ENCODE results near the gene PSAT1.

Gene PSAT1

DNA sequence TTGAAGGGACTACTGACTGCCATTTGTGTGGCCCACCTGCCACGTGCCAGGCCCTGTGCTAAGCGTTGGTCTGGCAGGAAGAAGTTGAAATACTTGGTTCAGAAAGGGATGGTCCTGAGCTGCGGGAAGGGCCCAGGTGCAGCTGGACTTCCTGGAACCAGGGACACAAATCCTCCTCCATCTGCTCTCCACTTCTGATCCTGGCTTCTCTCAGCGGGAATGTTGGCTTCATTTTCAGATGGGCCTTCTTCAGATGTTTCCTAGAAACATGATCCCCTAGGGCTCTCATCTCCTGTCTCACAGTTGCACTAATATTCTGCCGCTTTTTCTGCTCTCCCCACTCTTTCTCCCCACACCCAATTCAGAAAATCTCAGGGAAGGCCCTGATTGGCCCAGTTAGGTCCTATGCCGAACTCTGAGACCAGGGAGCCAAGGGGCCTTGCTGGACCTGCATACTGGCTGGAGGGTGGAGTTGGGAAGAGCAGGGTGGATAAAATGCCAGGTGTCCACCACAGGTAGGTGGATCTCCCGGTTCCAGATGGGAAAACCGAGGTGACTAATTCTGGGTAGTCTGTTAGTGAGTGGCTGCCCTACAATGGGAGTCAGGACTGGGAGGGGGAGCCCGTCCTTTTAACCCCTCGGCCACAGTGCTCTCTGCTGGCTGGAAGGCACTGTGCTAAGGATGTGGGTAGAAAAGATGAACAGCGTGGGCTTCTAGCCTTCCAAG is 19.4 kb downstream of the PSAT1 start:
- DNase-seq (ENCODE audit: low read depth, low spot score) = no peak

DNA sequence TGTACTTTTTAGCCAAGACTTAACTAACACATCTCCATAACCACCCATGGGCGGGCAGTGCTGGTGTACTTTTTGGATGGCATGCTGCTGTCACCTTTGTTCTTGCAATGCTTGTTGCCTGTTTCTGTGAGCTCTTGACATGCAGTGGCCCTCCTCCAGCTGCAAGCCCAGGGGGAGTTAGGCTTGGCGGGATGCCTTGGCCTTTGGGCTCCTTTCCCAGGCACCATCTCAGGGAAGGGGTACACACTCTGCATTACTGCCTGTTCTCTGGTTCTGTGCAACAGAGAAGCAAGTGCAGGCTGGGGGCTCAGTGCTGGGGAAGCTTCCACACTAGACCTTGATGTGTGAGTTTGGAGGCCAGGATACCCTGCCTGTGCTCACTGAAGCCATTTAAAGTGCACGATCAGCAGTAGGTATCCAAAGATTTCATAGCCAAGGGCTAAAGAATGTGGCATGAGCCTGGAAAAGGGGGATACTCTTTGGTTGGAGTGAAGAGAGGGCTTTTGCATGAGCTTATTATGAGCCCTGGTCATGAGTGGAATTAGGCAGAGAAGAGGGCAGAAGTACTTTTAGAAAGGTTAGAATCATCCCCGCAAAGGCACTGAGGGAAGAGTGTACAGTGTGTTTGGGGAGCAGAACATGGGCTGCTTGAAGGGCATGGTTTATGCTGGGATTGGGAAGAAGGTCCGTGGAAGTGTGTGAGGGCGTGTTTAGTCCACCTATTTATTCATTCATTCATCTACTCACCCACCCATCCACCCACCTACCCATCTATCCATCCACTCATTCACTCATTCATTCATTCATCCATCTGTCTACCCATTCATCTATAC is 22.5 kb downstream of the PSAT1 start:
- no peak for DNase-seq (ENCODE audit: low read depth, low spot score)

DNA sequence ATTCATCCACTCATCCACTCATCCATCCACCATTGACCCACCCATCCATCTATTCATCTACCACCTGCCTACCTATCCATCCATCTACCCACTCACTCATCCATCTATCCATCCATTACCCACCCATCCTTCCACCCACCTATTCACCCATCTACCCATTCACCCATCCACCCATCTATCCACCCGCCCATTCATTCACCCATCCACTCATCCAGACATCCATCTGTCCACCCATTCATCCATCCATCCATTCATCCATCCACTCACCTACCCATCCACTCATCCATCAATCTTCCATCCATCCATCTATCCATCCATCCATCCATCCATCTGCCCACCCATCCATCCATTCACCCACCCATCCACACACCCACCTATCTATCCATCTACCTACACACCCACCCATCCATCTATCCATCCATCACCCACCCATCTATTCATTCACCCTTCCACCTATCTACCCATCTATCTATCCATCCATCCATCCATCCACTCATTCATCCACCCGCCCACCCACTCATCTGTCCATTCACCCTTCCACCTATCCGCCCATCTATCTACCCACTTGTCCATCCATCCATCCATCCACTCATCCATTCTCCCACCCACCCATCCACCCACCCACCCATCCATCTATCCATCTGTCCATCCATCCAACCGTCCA is 23.2 kb downstream of the PSAT1 start:
- no peak for DNase-seq (ENCODE audit: low read depth, low spot score)

DNA sequence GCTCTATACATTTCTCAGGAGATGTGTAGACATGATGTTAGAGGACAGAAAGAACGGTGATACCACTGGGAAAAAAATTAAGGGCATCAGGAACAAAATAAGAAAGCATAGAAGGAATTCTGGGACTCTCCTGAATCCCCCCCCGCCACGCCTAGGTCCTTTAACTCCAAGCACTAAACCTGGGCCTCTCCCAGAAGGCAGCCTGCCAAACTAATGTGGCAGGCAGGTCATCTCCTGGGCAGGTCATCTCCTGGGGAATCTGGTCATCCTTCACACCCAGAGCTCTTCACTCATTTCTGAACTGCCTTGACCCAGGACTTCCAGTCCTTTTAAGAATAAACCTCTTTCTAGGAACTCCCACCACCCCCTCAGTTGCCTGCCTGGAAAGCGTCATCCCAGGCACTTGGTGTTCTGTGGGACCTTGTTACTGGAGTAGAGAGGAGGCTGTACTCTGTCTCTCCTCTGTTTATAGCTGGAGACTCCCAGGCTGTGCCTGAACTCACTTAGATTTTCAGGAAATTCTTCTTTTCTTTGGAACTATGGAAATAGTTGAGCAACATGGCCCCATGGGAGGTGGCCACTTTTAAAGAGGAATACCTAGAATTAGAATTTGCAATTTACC is 24.1 kb downstream of the PSAT1 start:
- DNase-seq (ENCODE audit: low read depth, low spot score) = no peak

DNA sequence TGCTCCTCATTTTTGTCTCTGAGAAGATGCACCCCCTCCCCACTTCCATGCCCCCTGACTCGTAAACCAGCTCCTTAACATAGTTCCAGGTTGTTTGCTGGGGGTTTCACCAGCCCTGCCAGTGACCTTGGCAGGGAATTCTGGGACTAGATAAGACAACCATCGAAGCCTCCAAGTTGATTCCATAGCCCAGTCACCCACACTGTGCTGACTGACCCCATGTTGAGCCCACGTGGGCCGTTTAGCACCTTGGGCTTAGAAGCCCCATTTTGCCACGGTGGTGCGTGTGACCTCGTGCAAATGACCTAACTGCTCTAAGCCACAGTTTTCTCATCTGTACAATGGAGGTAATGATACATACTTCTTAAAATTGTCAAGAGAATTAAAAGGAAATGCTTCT is 24.6 kb downstream of the PSAT1 start:
- DNase-seq (ENCODE audit: low read depth, low spot score) = no peak

DNA sequence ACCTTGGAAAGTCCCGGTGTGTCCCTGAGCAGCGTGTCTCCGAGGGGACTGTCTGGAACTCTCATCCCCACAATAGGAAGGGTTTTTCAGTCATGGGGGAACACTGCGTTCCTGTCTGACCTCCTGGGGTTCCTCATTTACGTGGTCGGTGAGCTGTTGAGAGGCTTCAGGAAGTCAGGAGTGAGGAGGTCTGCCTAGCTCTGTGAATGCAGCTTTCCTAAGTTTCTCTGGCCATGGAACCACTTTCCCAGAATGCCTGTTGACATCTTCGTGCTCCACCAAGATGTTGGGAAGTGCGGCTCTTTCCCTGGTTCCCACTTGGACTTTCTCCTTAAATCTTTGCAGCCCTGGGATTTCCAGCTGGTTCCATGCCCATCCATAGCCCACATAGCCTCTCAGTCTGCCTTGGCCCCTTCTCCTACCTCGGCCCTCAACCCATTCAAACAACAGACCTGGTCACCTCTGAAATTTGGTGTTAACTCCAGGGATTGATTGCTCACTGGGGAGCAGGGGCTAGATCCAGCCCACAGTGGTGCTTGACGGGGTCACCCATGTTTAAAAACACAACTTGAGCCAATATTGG is 27.2 kb downstream of the PSAT1 start:
- DNase-seq (ENCODE audit: low read depth, low spot score) = no peak

DNA sequence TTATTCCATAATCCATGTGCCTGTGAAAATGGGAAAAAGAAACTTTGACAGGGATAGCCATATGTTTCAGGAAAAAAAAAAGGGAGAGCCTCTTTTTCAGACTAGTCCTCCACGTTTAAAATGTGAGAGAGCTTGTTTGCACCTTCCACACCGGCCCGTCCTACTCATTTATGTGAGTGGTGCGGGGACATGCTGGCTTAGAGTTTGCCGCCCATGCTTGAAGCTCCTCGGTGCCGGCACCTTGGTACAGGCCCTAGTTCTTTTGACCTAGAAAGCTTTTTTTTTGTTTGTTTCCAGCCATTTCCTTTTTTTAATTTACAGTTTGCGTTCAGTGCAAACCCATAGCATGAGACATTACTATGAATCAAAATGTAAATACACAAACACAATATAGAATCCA is 27.8 kb downstream of the PSAT1 start:
- no peak for DNase-seq (ENCODE audit: low read depth, low spot score)

DNA sequence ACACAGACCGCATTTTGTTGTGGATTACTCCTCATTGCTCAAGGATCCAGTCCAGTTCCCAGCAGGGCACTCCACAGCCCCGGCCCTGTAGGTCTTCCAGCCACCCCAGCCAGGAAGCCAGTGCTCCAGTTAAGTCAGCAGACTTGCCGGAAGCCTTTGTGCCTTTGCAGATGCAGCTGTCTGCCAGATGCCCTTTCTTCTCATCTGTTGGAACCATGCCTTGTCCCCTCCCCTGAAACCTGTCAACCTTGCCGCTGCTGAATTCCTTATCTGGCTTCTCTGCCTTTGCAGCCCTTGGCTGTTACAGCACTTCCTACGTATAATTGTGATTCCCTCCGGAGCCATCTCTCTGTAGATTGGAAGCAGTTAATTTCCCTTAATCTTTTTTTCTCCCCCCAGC is 28.4 kb downstream of the PSAT1 start:
- peak; percentile 32 for DNase-seq (ENCODE audit: low read depth, low spot score)

DNA sequence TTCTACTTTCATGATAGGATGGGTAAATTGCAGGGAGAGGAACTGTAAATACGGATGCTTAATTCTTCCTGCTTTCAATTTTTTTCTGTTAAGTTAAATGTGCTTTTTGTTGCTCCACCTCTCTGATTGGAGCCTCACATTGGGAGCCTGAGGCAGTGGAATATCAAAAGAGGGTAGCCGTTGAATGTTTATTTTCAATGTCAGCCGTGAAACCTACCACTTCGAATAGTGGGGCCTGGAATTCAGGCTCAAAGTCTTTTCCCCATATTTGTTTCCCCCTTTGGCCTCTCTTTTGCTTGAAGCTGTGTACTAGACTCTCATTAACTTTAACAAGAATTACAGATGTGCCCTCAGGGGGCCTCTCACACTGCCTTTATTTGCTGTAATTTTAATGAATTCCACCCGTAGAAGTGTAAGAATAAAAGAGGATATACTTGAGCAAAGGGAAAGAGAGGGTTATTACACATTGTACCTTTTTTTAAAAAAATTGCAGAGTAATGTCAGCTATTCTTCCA is 29.0 kb downstream of the PSAT1 start:
- no peak for DNase-seq (ENCODE audit: low read depth, low spot score)

DNA sequence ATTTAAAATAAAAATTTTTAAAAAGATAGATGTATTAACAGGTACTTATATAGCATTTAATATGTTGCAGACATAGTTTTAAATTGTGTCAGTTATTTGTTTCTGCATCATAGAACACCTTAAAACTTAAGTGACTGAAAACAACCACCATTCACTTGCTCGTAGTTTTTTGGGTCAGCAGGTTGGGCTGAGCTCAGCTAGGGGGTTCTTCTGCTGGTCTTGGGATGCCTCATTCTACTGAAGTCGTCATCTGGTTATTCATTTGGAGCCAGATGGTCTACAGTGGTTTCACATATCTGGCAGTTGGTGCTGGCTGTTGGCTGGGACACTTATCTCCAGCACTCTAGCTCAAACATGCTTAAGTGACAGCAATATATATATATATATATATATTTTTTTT is 29.6 kb downstream of the PSAT1 start:
- no peak for DNase-seq (ENCODE audit: low read depth, low spot score)

DNA sequence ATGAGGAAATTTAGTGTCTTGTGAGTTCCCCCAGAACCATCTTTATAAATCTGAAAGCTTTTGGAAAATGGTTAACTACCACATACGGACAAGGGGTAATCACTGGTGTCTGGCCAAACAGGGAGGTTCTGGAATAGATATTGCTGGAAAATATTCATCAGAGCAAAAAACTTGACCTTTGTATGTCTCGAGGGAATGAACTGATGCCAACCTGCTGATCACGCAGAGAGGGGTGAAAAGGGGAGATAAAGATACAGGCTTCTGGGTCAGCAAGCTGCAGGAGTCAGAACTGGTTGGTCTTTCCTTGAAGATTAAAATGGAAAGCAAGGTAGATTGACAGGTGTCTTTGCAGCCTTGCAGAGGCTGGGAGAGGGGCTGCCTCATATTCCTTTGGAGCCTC is 35.5 kb downstream of the PSAT1 start:
- DNase-seq (ENCODE audit: low read depth, low spot score) = no peak

DNA sequence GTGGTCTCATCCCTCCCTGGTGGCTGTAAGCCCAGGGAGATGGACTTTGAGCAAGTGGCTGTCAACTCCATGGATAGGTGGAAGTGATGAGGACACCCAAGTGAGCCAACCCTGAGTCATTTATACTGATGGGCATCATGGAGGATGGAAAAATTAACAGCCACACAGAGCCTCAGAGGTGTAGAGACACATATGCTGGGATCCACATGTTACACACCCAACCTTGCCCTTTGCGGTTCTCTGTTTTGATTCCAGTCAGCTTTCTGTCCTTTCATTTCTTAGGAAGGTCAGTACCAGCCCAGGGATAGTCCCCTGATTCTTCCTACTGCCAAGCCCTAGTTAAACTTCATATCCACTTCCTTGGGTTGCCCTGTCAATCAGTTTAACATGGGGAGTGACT is 51.9 kb downstream of the PSAT1 start:
- no peak for DNase-seq (ENCODE audit: low read depth, low spot score)

DNA sequence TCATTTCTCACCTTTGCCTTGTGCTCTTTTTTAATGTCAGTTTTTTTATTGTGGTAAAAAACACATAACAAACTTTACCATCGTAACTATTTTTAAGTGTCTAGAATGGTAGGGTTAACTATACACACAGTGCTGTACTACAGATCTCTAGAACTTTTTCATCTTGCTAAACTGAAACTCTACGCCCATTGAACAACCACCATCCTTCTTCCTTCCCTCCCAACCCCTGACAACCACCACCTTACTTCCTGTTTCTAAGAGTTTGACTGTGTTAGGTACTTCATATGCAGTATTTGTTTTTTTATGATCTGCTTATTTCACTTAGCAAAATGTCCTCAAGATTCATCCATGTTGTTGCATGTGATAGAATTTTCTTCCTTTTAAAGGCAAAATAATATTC is 54.9 kb downstream of the PSAT1 start:
- DNase-seq (ENCODE audit: low read depth, low spot score) = no peak

DNA sequence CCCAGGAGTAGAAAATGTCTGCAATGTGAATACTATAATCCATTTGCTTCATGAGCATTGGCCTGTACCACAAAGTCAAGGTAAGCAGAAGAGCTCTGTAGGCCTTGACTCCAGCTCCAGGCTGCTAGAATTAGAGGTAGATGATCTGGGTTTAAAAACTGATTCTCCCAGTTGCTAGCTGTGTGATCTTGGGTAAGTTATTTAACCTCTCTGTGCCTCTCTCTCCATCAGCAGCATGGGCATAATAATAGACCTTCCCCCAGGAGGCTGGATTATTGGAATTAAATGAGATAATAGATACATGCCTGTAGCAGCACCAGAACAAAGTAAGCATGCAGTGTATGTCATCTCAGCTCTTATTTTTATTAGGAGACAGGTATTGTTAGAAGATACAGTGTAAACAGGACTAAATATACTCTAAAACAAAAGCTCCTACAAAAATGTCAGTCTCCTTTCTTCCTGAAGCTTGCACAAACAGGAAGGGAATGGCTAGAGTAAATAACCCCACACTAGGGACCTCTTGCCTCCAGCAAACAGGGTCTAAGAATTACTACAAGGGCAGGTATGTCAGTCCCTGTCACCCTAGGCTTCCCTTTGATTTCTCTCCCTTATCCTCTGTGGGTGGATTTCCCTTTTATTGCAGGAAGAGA is 57.5 kb downstream of the PSAT1 start:
- no peak for DNase-seq (ENCODE audit: low read depth, low spot score)

DNA sequence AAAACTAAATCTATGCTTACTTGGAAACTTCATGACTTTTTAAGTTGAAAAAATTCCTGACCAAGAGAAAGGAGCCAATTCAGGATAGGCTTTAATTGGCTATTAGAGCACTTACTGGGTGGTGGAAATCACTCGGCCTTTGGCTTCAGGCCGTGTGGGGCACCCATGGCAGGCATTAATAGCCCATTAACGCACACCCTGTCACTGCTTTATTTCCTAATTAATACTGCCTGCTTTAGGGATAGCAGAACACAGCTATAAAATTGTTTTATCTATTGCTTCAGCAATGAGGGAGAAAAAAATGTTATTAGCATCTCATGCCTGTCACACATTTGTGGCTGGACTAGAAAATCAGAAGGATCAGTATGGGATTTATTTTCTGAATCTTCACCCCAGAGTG is 58.1 kb downstream of the PSAT1 start:
- DNase-seq (ENCODE audit: low read depth, low spot score) = no peak

DNA sequence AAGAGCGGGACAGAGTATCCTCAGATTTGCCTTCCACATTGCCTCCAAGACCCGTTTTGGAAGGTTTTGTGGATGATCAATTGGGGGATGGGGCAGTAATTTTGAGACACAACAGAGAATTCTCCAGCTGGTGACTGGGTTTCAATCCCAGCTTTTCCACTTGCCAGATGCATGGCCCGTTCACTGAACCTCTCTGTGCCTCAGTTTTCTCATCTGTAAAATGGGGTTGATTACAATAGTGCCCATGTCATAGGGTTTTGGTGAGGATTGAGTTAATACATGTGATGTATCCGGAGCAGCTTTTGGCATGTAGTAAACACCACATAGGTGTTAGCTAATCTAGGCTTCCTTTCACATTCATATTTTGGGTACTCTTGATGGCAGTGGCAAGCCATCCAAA is 59.7 kb downstream of the PSAT1 start:
- DNase-seq (ENCODE audit: low read depth, low spot score) = no peak

DNA sequence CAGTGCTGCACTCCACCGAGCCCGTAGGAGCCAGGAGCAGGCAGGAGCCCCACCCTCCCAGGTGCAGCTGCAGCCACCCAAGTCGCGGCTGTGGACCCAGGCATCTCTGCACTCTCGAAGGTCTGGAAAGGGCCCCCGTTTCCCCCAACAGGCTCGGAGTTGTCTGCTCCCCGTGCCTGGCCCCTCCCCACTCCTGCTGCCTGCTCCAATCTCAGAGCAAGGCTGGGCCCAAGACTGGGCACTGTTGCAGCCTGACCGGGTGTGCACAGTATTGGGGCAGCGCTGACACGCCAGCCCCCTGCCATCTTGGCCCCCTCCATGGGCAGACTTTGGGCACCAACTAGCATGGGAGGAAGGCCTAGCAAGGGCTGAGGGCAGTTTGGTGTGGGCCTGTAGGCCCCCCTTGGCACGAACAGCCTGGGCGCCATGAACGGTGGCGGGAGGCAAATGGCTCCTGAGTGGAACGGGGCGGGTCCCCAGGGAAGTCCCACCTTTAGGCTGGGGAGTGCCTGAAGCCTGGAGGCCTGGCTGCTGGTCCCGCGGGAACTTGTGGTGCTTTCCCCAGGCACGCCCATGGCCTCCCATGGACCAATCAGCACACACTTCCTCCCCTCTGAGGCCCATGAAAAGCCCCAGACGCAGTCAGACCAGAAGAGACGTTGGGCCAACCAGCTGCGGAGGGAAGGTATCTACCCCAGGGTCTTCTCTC is 60.4 kb downstream of the PSAT1 start:
- no peak for DNase-seq (ENCODE audit: low read depth, low spot score)

DNA sequence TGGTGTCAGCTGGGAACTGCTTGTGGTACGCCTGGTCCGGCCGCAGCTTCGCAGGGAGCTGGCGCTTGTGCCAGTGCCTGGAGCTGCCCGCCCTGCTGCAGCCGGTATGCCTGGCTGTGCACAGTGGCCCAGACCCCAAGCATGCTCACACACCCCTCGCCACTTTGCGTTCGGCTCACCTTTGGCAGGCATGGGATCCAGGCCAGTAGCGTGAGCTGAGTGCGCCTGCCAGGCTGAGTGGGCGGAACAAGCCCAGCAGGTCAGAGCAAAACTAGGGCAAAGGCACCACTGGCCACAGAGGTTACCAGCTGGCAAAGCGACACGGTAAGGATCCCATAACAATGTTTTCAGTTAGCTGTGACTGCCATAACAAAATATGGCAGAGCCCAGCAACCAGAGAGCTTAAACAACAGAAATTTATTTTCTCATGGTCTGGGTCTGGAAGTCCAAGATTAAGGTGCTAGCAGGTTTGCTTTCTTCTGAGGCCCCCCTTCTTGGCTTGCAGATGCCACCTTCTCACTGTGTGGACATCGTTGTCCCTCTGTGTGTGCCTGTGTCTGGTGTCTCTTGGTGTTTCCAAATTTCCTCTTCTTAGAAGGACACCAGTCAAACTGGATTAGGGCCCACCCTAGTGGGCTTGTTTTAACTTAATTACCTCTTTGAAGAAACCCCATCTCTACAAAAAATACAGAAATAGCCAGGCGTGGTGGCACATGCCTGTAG is 61.6 kb downstream of the PSAT1 start:
- no peak for DNase-seq (ENCODE audit: low read depth, low spot score)

DNA sequence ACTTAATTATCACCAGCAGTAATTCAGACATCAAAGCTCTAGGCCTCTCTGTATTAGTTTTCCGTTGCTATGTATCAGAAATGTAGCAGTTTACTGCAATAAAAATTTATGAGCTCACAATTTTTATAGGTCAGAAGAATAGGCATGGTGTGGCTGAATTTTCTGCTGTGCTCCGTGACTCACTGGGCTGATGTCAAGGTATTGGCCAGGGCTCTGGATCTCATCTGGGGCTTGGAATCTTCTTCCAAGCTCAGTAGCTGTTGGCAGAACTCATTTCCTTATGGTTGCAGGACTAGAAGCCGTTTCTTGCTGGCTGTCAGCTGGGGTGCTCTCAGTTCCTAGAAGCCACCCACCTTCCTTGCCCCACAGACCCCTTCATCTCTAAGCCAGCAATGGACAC is 66.3 kb downstream of the PSAT1 start:
- DNase-seq (ENCODE audit: low read depth, low spot score) = no peak
